ENCODE measurements around the gene PRR12.

GRCh38 chr19:49615861-49616260, 24.9 kb downstream of the PRR12 start:
- TF ChIP-seq CTCF (conservative IDR thresholded peaks at IDR 0.05 in 1 of 2, IDR thresholded peaks at IDR 0.05 in 1 of 2; ENCODE audit: extremely low read depth in 1 of 2, insufficient read depth in 1 of 2, low read depth in 1 of 2, low read length in 2 of 2): no peak
- TF ChIP-seq EZH2 (IDR thresholded peaks at IDR 0.05; ENCODE audit: borderline replicate concordance, low read length): no peak
